HEK293T (cell line): ENCODE data around the gene PCDH12.

Experiments
- ARNT ChIP-seq: fragments of 450-650 bp; IDR thresholded peaks from 2 replicates; pipeline ENCODE4 v1.6.1; 2017; ENCODE audit warnings: mild to moderate bottlenecking
- BHLHE40 ChIP-seq: fragments of 450-650 bp; IDR thresholded peaks from 2 replicates; pipeline ENCODE4 v1.6.1; 2016; ENCODE audit warnings: mild to moderate bottlenecking, moderate library complexity, borderline replicate concordance
- FOXA1 ChIP-seq: fragments of 450-650 bp; IDR thresholded peaks from 2 replicates; pipeline ENCODE4 v1.6.1; 2016; ENCODE audit warnings: mild to moderate bottlenecking
- FOXK2 ChIP-seq: fragments of 450-650 bp; IDR thresholded peaks from 2 replicates; pipeline ENCODE4 v1.6.1; 2016; ENCODE audit warnings: mild to moderate bottlenecking
- FOXM1 ChIP-seq: fragments of 450-650 bp; IDR thresholded peaks from 2 replicates; pipeline ENCODE4 v1.6.1; 2017; ENCODE audit warnings: mild to moderate bottlenecking, borderline replicate concordance
- HDGF ChIP-seq: fragments of 450-650 bp; IDR thresholded peaks from 2 replicates; pipeline ENCODE4 v1.6.1; 2017; ENCODE audit warnings: antibody characterized with exemption, borderline replicate concordance
- L3MBTL2 ChIP-seq: fragments of 450-650 bp; conservative IDR thresholded peaks from 2 replicates; pipeline ENCODE4 v1.6.1; 2016; ENCODE audit warnings: mild to moderate bottlenecking
- LEF1 ChIP-seq: fragments of 450-650 bp; IDR thresholded peaks from 2 replicates; pipeline ENCODE4 v1.6.1; 2017; ENCODE audit warnings: mild to moderate bottlenecking, borderline replicate concordance
- NFRKB ChIP-seq: fragments of 450-650 bp; IDR thresholded peaks from 2 replicates; pipeline ENCODE4 v1.6.1; 2016; ENCODE audit warnings: mild to moderate bottlenecking, moderate library complexity
- PKNOX1 ChIP-seq: fragments of 450-650 bp; IDR thresholded peaks from 2 replicates; pipeline ENCODE4 v1.6.1; 2016
- SP1 ChIP-seq: fragments of 450-650 bp; IDR thresholded peaks from 2 replicates; pipeline ENCODE4 v1.6.1; 2017
- SUZ12 ChIP-seq: fragments of 450-650 bp; IDR thresholded peaks from 2 replicates; pipeline ENCODE4 v1.6.1; 2016; ENCODE audit warnings: mild to moderate bottlenecking
- TARDBP ChIP-seq: fragments of 450-650 bp; IDR thresholded peaks from 2 replicates; pipeline ENCODE4 v1.6.1; 2016

- TF ChIP-seq TARDBP (no peak), LEF1 (no peak), BHLHE40 (no peak), FOXM1 (no peak), ARNT (no peak), FOXK2 (no peak), SP1 (no peak), SUZ12 (no peak), FOXA1 (no peak), PKNOX1 (no peak), L3MBTL2 (no peak), HDGF (no peak), NFRKB (no peak)
These were observed 42.2 kb upstream of the PCDH12 start for GRCh38 chr5:142000173-142000572.
